ENCODE measurements around the gene PNMT. TPM values are rescaled to one million over a fixed set of nuclear protein-coding genes. Genes with fewer than 3 reads are reported as not detected.

Gene PNMT, protein sequence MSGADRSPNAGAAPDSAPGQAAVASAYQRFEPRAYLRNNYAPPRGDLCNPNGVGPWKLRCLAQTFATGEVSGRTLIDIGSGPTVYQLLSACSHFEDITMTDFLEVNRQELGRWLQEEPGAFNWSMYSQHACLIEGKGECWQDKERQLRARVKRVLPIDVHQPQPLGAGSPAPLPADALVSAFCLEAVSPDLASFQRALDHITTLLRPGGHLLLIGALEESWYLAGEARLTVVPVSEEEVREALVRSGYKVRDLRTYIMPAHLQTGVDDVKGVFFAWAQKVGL
- total RNA-seq (1 to 10 TPM in 1 of 7 donors, under 1 TPM in 2, not detected in 4; 0.47 to 2.4 (median 0.51) TPM), polyA plus RNA-seq (under 1 TPM; 0.28 to 0.93 (median 0.80) TPM)
- long read RNA-seq, donor 1, partial matches to known transcripts, result 0 of 2 reads
- long read RNA-seq, donor 1, other reads (novel, unspliced or antisense), result 0 of 2 reads
- long read RNA-seq, donor 2, partial matches to known transcripts, result 0 of 4 reads
- long read RNA-seq, donor 2, other reads (novel, unspliced or antisense), result 0 of 4 reads

DNA sequence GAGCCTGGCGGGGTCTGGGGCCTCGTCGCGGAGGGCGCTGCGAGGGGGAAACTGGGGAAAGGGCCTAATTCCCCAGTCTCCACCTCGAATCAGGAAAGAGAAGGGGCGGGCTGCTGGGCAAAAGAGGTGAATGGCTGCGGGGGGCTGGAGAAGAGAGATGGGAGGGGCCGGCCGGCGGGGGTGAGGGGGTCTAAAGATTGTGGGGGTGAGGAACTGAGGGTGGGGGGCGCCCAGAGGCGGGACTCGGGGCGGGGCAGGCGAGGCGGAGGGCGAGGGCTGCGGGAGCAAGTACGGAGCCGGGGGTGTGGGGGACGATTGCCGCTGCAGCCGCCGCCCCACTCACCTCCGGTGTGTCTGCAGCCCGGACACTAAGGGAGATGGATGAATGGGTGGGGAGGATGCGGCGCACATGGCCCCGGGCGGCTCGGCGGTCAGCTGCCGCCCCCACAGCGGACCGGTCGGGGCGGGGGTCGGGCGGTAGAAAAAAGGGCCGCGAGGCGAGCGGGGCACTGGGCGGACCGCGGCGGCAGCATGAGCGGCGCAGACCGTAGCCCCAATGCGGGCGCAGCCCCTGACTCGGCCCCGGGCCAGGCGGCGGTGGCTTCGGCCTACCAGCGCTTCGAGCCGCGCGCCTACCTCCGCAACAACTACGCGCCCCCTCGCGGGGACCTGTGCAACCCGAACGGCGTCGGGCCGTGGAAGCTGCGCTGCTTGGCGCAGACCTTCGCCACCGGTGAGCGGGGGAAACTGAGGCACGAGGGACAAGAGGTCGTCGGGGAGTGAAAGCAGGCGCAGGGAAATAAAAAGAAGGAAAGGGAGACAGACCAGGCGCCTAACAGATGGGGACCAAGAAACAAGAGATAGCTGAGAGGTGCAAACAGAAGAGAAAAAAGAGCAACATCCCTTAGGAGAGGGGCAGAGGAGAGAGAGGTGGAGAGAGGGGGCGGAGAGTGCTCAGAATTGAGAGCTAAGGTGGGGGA, at the start of gene PNMT:
TSS of gene PNMT (plus strand) at position 509 of the 980 bp plus-strand sequence. CDS start at position 532, 23 bp downstream.
- Histone ChIP-seq H3K4me1 (peaks cover 0 to 56% (median 23%) of the 10 kb centered on the region in 6 donors), H3K9me3 (no peaks in the 10 kb centered on the region), H3K36me3 (peaks cover 0 to 11% (median 1%) of the 10 kb centered on the region in 6 donors), H3K27me3 (replicated peaks in 1 of 7) (peaks cover 4 to 78% (median 43%) of the 10 kb centered on the region in 7 donors), H3K27ac (peak within 1 kb of the TSS in 1 of 8 donors; percentile 7), H3K4me3 (peak within 1 kb of the TSS; percentile 13 to 72 (median 42))
- intact Hi-C loops (cut with DNase I; ENCODE audit: low total_unique reads), result no loop called here
- TF ChIP-seq, protein P1, sequence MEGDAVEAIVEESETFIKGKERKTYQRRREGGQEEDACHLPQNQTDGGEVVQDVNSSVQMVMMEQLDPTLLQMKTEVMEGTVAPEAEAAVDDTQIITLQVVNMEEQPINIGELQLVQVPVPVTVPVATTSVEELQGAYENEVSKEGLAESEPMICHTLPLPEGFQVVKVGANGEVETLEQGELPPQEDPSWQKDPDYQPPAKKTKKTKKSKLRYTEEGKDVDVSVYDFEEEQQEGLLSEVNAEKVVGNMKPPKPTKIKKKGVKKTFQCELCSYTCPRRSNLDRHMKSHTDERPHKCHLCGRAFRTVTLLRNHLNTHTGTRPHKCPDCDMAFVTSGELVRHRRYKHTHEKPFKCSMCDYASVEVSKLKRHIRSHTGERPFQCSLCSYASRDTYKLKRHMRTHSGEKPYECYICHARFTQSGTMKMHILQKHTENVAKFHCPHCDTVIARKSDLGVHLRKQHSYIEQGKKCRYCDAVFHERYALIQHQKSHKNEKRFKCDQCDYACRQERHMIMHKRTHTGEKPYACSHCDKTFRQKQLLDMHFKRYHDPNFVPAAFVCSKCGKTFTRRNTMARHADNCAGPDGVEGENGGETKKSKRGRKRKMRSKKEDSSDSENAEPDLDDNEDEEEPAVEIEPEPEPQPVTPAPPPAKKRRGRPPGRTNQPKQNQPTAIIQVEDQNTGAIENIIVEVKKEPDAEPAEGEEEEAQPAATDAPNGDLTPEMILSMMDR (IDR thresholded peaks at IDR 0.05 in 8 of 11, conservative IDR thresholded peaks at IDR 0.05 in 3 of 11), result peak; percentile 45 to 79 (median 65)
- no peak for TF ChIP-seq POLR2A (IDR thresholded peaks at IDR 0.05)
- TF ChIP-seq POLR2AphosphoS5 (IDR thresholded peaks at IDR 0.05), result peak; percentile 46 to 76 (median 47)
- WGBS, 5 donors, result 1 to 2% (median 2%) methylated on average over 64 to 85 of the region's 85 CpGs
- peak; percentile 93 for DNase-seq

DNA sequence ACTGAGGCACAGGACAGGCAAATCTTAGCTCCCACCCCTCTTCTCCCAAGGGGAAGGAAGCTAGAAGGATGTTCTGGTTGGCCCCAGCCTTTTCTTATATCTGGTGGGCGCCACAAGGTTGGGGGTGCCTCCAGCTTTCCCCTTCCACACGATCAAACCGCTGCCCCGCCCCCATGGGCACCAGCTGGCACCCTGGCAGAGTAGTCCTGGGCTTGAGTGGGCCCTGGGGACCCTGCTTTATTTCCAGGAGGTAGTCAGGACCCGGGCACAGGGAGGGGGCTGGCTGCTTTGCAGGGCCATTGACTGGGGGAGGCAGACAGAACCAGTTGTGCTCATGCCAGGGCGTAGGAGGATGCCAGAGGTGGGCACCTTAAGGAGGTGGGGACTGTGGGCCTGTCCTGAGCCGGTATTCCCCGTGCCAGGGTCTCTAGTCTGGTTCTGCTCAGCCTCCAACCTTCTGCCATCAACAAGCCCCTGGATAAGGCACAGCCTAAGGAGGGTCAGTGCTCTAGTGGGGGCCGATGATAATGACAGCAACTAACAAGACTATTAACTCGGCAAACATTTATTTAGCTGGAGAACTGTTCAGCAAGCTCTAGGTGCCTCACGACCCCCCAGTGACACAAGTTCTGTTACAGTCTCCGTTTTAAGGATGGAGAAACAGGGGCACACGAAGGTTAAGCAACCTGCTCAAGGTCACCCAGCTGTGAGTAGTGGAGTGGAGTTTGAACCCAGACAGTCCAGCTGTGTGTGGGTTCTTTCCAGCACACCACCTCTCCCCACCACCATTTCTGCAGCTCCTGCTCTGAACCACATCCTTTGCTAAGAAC, 49.1 kb upstream of the PNMT start:
- Histone ChIP-seq H3K27ac (no peak overlapping the region), H3K9me3 (no peaks in the 10 kb centered on the region), H3K4me1 (peaks cover 0 to 48% (median 38%) of the 10 kb centered on the region in 6 donors), H3K27me3 (replicated peaks in 1 of 7) (peaks cover 0 to 69% (median 8%) of the 10 kb centered on the region in 7 donors), H3K4me3 (peak overlapping the region in 1 of 8 donors; percentile 83), H3K36me3 (no peaks in the 10 kb centered on the region)
- TF ChIP-seq, protein P1 (IDR thresholded peaks at IDR 0.05 in 8 of 11, conservative IDR thresholded peaks at IDR 0.05 in 3 of 11), result no peak
- TF ChIP-seq POLR2AphosphoS5 (IDR thresholded peaks at IDR 0.05), result no peak
- no peak for TF ChIP-seq POLR2A (IDR thresholded peaks at IDR 0.05)
- intact Hi-C loops (cut with DNase I; ENCODE audit: low total_unique reads), result no loop called here
- 57 to 68% (median 60%) methylated on average over 7 to 13 of the region's 13 CpGs for WGBS, 5 donors
- DNase-seq, result no peak

DNA sequence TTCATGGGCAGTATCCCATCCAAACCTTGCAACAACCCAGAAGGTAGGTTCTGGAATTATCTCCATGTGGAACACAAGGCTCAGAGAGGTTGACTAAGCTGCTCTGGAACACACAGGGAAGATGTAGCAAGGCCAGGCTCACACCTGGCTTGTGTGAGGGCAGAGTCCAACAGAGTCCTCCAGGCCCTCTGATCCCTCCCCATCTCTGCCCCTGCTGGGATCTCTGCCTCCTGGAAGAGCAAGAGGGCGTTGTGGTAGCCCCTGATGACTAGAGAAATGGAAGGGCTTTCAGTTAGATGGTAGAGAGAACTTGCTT, 48.5 kb upstream of the PNMT start:
- WGBS, 5 donors, result 64 to 91% (median 73%) methylated on average over 1 of the region's 1 CpG

More for the DNA sequence above, 48.5 kb upstream of the PNMT start:
- no peak for DNase-seq
- Histone ChIP-seq H3K4me1 (peaks cover 0 to 48% (median 38%) of the 10 kb centered on the region in 6 donors), H3K9me3 (no peaks in the 10 kb centered on the region), H3K27me3 (replicated peaks in 1 of 7) (peaks cover 0 to 67% (median 9%) of the 10 kb centered on the region in 7 donors), H3K27ac (no peak overlapping the region), H3K36me3 (no peaks in the 10 kb centered on the region), H3K4me3 (no peak overlapping the region)
- TF ChIP-seq POLR2AphosphoS5 (IDR thresholded peaks at IDR 0.05) (no peak), POLR2A (IDR thresholded peaks at IDR 0.05) (no peak)
- TF ChIP-seq, protein P1 (IDR thresholded peaks at IDR 0.05 in 8 of 11, conservative IDR thresholded peaks at IDR 0.05 in 3 of 11), result no peak
- intact Hi-C loops (cut with DNase I; ENCODE audit: low total_unique reads), result loop anchor here (5.0 to 10.0 kb wide), 2 partner anchors 133 to 245 kb away; partner anchors contain the start of genes IKZF3 and ZPBP2

All from spleen (tissue), 13 donors.